Measurements from ENCODE around the gene NEU1.
"Not testable (repeated sequence)": the region's sequence is repeated elsewhere in the genome, so short reads cannot be mapped to it uniquely, and the experiment has no call there.

Gene NEU1

DNA sequence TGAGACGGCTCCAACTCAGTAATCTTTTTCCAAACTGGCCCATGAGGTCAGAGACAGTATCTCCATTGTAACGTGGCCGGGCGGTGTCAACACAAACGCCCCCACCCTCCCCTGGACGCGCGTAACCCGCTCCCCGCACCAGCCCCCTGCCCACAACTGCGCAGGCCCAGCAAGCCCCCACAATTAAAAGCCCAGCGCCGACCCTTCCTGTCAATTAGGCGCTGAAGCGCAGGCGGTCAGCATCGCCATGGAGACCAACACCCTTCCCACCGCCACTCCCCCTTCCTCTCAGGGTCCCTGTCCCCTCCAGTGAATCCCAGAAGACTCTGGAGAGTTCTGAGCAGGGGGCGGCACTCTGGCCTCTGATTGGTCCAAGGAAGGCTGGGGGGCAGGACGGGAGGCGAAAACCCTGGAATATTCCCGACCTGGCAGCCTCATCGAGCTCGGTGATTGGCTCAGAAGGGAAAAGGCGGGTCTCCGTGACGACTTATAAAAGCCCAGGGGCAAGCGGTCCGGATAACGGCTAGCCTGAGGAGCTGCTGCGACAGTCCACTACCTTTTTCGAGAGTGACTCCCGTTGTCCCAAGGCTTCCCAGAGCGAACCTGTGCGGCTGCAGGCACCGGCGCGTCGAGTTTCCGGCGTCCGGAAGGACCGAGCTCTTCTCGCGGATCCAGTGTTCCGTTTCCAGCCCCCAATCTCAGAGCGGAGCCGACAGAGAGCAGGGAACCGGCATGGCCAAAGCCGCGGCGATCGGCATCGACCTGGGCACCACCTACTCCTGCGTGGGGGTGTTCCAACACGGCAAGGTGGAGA lies 47.4 kb downstream of the NEU1 start, which contains the start of the genes HSPA1A and HSPA1L:
Gene HSPA1A, plus strand, starts transcription at position 519 of the 814 bp plus-strand sequence. Its CDS starts 214 bp downstream, at position 733.
Gene HSPA1L, minus strand, starts transcription at position 259 of the 814 bp plus-strand sequence. CDS start 3,311 bp downstream, outside the sequence.
- peak; percentile 98 for DNase-seq

DNA sequence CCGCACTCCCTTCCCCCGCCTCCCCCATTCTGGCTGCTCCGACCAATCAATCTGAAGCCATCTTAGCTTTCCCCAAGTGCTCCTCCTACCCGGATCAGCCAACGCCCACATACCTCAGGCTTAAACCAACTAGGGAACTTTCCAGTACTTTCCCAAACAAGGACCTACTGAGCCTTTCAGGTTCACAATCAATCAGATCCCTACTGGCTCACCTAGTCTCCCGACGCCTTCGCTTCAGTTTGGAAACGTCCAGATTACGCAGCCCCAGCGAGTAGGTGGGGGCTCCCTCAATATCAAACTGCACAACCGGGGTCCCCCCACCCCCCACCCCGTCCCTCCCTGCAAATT lies 48.0 kb downstream of the NEU1 start:
- peak; percentile 98 for DNase-seq

DNA sequence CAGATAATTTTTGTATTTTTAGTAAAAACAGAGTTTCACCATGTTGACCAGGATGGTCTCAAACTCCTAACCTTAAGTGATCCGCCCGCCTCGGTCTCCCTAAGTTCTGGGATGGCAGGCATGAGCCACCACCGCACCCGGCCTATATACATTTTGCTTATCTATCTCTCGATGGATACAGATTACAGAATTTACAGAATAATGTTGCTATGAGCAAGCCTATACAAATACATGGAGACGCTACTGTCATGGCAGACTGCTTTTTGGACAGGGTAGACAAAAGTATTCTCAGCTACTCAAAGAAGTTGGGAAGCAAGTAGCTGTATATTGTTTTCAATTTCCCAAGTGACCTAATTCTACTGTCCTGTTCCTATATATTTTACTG lies 49.2 kb downstream of the NEU1 start:
- DNase-seq, result no peak

DNA sequence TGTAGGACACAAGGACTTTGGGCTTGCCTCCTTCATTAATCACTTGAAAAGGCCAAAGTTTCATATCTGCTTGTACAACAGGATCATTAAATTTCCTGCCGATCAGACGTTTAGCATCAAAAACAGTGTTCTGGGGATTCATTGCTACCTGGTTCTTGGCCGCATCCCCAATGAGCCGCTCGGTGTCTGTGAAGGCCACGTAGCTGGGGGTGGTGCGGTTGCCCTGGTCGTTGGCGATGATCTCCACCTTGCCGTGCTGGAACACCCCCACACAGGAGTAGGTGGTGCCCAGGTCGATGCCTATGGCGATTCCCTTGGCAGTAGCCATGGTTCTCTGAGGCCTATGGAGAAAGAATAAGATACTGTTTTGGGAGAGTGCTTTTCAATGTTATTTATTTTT lies 51.0 kb downstream of the NEU1 start:
- no peak for DNase-seq

DNA sequence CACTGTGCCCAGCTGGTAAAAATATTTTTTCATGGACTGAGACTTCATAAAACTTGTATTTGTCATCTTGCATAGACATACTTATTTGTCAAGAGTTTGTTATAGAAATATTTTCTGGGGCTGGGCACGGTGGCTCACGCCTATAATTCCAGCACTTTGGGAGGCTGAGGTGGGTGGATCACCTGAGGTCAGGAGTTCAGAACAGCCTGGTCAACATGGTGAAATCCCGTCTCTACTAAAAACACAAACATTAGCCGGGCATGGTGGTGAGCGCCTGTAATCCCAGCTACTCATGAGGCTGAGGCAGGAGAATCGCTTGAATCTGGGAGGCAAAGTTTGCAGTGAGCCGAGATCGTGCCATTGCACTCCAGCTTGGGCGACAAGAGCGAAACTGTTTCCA lies 54.0 kb downstream of the NEU1 start:
- DNase-seq, result not testable (repeated sequence)
